Neural progenitor cell (in vitro differentiated cells): ENCODE measurements around the gene ZNF576.

Source experiments
- EZH2 ChIP-seq: fragments of 200-600 bp; sonication (generic); IDR thresholded peaks from 2 replicates; pipeline ENCODE4 v1.6.1; 2017; ENCODE audit warnings: antibody characterized with exemption, mild to moderate bottlenecking, moderate library complexity
- TF ChIP-seq, protein P1 (sequence below): fragments of 200-600 bp; sonication (generic); IDR thresholded peaks from 2 replicates; pipeline ENCODE4 v1.5.1; 2017; ENCODE audit warnings: antibody characterized with exemption, mild to moderate bottlenecking

GRCh38 chr19:43553656-43554055 lies 42.7 kb upstream of the ZNF576 start:
- TF ChIP-seq, protein P1, sequence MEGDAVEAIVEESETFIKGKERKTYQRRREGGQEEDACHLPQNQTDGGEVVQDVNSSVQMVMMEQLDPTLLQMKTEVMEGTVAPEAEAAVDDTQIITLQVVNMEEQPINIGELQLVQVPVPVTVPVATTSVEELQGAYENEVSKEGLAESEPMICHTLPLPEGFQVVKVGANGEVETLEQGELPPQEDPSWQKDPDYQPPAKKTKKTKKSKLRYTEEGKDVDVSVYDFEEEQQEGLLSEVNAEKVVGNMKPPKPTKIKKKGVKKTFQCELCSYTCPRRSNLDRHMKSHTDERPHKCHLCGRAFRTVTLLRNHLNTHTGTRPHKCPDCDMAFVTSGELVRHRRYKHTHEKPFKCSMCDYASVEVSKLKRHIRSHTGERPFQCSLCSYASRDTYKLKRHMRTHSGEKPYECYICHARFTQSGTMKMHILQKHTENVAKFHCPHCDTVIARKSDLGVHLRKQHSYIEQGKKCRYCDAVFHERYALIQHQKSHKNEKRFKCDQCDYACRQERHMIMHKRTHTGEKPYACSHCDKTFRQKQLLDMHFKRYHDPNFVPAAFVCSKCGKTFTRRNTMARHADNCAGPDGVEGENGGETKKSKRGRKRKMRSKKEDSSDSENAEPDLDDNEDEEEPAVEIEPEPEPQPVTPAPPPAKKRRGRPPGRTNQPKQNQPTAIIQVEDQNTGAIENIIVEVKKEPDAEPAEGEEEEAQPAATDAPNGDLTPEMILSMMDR, result no peak
- TF ChIP-seq EZH2, result no peak
